H1 (cell line): ENCODE results near the gene KIAA0586. TPM values are rescaled to one million over a fixed set of nuclear protein-coding genes. Genes with fewer than 3 reads are reported as not detected.

Source experiments
- CBX5 ChIP-seq: fragments of 300-800, 300-1000 bp; sonication (generic); IDR thresholded peaks from 2 replicates; pipeline ENCODE4 v1.7.1; 2016; ENCODE audit warnings: antibody characterized with exemption, low read length, low read depth
- EGR1 ChIP-seq: IDR thresholded peaks from 2 replicates; pipeline ENCODE4 v1.6.1; 2011; ENCODE audit warnings: low read depth, low read length, borderline replicate concordance
- GTF2F1 ChIP-seq: IDR thresholded peaks from 2 replicates; pipeline ENCODE4 v1.6.1; 2012; ENCODE audit warnings: low read depth, low read length, improper control_type of control experiment, borderline replicate concordance
- NANOG ChIP-seq: IDR thresholded peaks from 2 replicates; pipeline ENCODE4 v1.6.1; 2011; ENCODE audit warnings: low read length, low read depth, mild to moderate bottlenecking, inconsistent platforms; ENCODE audit not compliant: insufficient read depth, poor library complexity, severe bottlenecking
- PHF8 ChIP-seq: fragments of 200-600 bp; sonication (generic); conservative IDR thresholded peaks from 2 replicates; pipeline ENCODE4 v1.7.1; 2012; ENCODE audit warnings: low read depth, mild to moderate bottlenecking, inconsistent platforms, low read length, moderate library complexity
- POLR2AphosphoS5 ChIP-seq: IDR thresholded peaks from 2 replicates; pipeline ENCODE4 v1.6.1; 2011; ENCODE audit warnings: low read depth, low read length
- RFX5 ChIP-seq: IDR thresholded peaks from 2 replicates; pipeline ENCODE4 v1.6.1; 2011; ENCODE audit warnings: low read depth, low read length, improper control_type of control experiment, borderline replicate concordance
- SIX5 ChIP-seq: IDR thresholded peaks from 2 replicates; pipeline ENCODE4 v1.6.1; 2011; ENCODE audit warnings: mild to moderate bottlenecking, low read depth, low read length
- polyA plus RNA-seq, 7 experiments: library from polyadenylated mRNA; depleted of rRNA in 3 of 7; stranded (reverse) in 5 of 7; unstranded in 2 of 7; fragments of >200 nt in 5 of 7; fragments of 200-250 nt in 2 of 7; gene quantifications; 1 replicate in 5 of 7; 2 replicates in 1 of 7; 4 replicates in 1 of 7; pipeline versions ENCODE4 v1.2.1 to v1.2.3, GENCODE V29; 2011 to 2013; ENCODE audit warnings: missing spikeins in 2 of 7, mixed read lengths in 2 of 7
- total RNA-seq: library from RNA; stranded (reverse); fragmentation: NEBNext Ultra II Directional; extraction: Animal tissue kit (Norgen Biotek cat#: 25700); gene quantifications from 2 replicates; pipeline ENCODE4 v1.2.1, GENCODE V29; 2021
- TF ChIP-seq, protein P1 (sequence below): fragments of 300-600 bp; sonication (generic); IDR thresholded peaks from 2 replicates; pipeline ENCODE4 v1.7.1; 2012; ENCODE audit warnings: low read length, moderate library complexity, mild to moderate bottlenecking, inconsistent platforms; ENCODE audit not compliant: insufficient replicate concordance

Gene KIAA0586
- total and polyA plus RNA-seq, 2 of the 8 experiments (the other 6 are each of a cell fraction or from before 2014, with no cell fraction given): 7.2 to 24.8 TPM

DNA sequence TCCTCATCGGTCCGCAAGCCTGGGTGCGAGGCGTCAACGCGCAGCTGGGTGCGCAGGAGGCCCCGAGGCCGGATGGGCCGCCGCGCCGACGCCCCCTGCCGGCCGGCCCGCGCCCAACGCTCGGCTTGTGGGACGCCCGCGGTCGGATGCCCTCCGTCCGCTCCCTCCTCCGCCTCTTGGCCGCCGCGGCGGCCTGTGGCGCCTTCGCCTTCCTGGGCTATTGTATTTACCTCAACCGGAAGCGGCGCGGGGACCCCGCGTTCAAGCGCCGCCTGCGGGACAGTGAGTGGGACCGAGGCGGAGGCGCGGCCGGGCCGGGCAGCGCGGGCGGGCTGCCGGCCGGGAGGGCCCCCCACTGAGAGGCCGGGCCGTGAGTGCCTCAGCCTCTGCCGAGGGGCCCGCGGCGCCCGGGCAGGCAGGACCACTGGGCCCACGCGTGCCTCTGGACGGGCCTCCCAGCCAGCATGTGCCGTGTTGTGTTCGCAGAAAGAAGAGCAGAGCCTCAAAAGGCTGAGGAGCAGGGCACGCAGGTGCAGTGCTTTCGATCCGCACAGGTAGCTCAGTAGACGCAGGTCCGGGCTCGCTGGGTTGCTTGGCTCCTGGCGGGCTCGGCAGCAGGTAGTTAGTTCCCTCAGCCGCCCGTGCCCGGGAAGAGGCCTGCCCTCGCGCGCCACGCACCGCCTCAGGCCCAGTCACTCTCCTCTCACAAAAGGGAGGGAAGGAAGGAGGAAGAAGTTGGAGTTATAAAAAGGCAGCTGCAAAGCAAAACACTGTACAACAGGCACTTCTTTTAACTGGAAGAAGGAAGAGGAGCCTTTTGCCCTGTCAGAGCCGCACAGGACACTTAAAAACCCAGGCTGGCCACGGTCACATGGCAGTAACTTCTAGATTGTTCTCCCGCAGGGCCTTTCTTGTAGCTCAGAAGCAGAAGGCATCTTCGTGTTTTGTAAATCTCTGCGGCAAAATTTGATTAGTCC lies 31.4 kb upstream of the KIAA0586 start, which contains the start of gene TOMM20L (continued):
- TF ChIP-seq, protein P1, sequence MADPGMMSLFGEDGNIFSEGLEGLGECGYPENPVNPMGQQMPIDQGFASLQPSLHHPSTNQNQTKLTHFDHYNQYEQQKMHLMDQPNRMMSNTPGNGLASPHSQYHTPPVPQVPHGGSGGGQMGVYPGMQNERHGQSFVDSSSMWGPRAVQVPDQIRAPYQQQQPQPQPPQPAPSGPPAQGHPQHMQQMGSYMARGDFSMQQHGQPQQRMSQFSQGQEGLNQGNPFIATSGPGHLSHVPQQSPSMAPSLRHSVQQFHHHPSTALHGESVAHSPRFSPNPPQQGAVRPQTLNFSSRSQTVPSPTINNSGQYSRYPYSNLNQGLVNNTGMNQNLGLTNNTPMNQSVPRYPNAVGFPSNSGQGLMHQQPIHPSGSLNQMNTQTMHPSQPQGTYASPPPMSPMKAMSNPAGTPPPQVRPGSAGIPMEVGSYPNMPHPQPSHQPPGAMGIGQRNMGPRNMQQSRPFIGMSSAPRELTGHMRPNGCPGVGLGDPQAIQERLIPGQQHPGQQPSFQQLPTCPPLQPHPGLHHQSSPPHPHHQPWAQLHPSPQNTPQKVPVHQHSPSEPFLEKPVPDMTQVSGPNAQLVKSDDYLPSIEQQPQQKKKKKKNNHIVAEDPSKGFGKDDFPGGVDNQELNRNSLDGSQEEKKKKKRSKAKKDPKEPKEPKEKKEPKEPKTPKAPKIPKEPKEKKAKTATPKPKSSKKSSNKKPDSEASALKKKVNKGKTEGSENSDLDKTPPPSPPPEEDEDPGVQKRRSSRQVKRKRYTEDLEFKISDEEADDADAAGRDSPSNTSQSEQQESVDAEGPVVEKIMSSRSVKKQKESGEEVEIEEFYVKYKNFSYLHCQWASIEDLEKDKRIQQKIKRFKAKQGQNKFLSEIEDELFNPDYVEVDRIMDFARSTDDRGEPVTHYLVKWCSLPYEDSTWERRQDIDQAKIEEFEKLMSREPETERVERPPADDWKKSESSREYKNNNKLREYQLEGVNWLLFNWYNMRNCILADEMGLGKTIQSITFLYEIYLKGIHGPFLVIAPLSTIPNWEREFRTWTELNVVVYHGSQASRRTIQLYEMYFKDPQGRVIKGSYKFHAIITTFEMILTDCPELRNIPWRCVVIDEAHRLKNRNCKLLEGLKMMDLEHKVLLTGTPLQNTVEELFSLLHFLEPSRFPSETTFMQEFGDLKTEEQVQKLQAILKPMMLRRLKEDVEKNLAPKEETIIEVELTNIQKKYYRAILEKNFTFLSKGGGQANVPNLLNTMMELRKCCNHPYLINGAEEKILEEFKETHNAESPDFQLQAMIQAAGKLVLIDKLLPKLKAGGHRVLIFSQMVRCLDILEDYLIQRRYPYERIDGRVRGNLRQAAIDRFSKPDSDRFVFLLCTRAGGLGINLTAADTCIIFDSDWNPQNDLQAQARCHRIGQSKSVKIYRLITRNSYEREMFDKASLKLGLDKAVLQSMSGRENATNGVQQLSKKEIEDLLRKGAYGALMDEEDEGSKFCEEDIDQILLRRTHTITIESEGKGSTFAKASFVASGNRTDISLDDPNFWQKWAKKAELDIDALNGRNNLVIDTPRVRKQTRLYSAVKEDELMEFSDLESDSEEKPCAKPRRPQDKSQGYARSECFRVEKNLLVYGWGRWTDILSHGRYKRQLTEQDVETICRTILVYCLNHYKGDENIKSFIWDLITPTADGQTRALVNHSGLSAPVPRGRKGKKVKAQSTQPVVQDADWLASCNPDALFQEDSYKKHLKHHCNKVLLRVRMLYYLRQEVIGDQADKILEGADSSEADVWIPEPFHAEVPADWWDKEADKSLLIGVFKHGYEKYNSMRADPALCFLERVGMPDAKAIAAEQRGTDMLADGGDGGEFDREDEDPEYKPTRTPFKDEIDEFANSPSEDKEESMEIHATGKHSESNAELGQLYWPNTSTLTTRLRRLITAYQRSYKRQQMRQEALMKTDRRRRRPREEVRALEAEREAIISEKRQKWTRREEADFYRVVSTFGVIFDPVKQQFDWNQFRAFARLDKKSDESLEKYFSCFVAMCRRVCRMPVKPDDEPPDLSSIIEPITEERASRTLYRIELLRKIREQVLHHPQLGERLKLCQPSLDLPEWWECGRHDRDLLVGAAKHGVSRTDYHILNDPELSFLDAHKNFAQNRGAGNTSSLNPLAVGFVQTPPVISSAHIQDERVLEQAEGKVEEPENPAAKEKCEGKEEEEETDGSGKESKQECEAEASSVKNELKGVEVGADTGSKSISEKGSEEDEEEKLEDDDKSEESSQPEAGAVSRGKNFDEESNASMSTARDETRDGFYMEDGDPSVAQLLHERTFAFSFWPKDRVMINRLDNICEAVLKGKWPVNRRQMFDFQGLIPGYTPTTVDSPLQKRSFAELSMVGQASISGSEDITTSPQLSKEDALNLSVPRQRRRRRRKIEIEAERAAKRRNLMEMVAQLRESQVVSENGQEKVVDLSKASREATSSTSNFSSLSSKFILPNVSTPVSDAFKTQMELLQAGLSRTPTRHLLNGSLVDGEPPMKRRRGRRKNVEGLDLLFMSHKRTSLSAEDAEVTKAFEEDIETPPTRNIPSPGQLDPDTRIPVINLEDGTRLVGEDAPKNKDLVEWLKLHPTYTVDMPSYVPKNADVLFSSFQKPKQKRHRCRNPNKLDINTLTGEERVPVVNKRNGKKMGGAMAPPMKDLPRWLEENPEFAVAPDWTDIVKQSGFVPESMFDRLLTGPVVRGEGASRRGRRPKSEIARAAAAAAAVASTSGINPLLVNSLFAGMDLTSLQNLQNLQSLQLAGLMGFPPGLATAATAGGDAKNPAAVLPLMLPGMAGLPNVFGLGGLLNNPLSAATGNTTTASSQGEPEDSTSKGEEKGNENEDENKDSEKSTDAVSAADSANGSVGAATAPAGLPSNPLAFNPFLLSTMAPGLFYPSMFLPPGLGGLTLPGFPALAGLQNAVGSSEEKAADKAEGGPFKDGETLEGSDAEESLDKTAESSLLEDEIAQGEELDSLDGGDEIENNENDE: no peak
- TF ChIP-seq NANOG (no peak), RFX5 (no peak), CBX5 (no peak), PHF8 (peak; percentile 50), SIX5 (no peak), EGR1 (0 out of 2 replicates have a peak, but pooled peaks have one; percentile 36), POLR2AphosphoS5 (peak; percentile 57; the same call in 1 of the 2 replicates), GTF2F1 (no peak)
